ENCODE data around the gene ENTPD6.

- TF ChIP-seq, protein P1, sequence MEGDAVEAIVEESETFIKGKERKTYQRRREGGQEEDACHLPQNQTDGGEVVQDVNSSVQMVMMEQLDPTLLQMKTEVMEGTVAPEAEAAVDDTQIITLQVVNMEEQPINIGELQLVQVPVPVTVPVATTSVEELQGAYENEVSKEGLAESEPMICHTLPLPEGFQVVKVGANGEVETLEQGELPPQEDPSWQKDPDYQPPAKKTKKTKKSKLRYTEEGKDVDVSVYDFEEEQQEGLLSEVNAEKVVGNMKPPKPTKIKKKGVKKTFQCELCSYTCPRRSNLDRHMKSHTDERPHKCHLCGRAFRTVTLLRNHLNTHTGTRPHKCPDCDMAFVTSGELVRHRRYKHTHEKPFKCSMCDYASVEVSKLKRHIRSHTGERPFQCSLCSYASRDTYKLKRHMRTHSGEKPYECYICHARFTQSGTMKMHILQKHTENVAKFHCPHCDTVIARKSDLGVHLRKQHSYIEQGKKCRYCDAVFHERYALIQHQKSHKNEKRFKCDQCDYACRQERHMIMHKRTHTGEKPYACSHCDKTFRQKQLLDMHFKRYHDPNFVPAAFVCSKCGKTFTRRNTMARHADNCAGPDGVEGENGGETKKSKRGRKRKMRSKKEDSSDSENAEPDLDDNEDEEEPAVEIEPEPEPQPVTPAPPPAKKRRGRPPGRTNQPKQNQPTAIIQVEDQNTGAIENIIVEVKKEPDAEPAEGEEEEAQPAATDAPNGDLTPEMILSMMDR (conservative IDR thresholded peaks at IDR 0.05; ENCODE audit: low read depth, low read length): no peak
- TF ChIP-seq POLR2A (IDR thresholded peaks at IDR 0.05; ENCODE audit: low read depth, low read length) (no peak), RAD21 (IDR thresholded peaks at IDR 0.05; ENCODE audit: low read length) (no peak), SMC3 (IDR thresholded peaks at IDR 0.05; ENCODE audit: low read depth, low read length) (no peak), MAFK (IDR thresholded peaks at IDR 0.05; ENCODE audit: low read depth, low read length) (no peak)
- TF ChIP-seq, protein P2, sequence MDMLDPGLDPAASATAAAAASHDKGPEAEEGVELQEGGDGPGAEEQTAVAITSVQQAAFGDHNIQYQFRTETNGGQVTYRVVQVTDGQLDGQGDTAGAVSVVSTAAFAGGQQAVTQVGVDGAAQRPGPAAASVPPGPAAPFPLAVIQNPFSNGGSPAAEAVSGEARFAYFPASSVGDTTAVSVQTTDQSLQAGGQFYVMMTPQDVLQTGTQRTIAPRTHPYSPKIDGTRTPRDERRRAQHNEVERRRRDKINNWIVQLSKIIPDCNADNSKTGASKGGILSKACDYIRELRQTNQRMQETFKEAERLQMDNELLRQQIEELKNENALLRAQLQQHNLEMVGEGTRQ (IDR thresholded peaks at IDR 0.05; ENCODE audit: low read depth, low read length): no peak
These were observed 10.0 kb downstream of the ENTPD6 start for GRCh38 chr20:25205277-25206062.

All from IMR-90 (cell line).